GM19193 (cell line): ENCODE results near the gene GNAT1.

Experiments
- POLR2A ChIP-seq: IDR thresholded peaks from 4 replicates; pipeline ENCODE4 v1.6.1; 2011; ENCODE audit not compliant: insufficient read depth, insufficient read length; ENCODE audit errors: extremely low read depth

GNAT1 gene

GRCh38 chr3:50210510-50211367 is 19.3 kb downstream of the GNAT1 start:
- no peak for TF ChIP-seq POLR2A

GRCh38 chr3:50211930-50212329 is 20.5 kb downstream of the GNAT1 start:
- no peak for TF ChIP-seq POLR2A

- no peak for TF ChIP-seq POLR2A
Measured at GRCh38 chr3:50212502-50212901, 21.1 kb downstream of the GNAT1 start.

- no peak for TF ChIP-seq POLR2A
Measured at GRCh38 chr3:50212971-50213370, 21.6 kb downstream of the GNAT1 start.

DNA sequence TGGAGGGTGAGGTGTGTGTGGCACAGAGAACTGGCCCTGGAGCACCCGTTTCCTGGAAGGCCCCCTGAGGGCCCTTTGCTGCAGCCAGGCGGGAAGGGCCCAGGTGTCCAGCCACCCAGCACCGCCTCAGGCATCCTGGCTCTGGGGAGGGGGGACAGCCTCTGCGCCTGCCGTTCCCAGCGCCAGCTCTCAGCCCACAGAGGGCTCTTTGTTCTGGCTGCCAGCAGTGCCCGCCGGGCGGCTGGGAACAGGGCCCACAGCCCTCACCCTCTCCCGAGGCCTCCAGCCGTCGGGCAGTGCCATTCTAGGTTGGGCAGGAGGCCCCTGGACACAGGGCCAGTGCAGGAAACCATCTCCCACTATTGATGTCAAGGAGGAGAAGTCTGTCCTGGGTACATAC is 22.0 kb downstream of the GNAT1 start:
- no peak for TF ChIP-seq POLR2A

GRCh38 chr3:50214824-50215223 is 23.4 kb downstream of the GNAT1 start:
- no peak for TF ChIP-seq POLR2A

- no peak for TF ChIP-seq POLR2A
Measured at GRCh38 chr3:50215529-50215928, 24.1 kb downstream of the GNAT1 start.

GRCh38 chr3:50217681-50218080 is 26.3 kb downstream of the GNAT1 start:
- TF ChIP-seq POLR2A, result no peak

DNA sequence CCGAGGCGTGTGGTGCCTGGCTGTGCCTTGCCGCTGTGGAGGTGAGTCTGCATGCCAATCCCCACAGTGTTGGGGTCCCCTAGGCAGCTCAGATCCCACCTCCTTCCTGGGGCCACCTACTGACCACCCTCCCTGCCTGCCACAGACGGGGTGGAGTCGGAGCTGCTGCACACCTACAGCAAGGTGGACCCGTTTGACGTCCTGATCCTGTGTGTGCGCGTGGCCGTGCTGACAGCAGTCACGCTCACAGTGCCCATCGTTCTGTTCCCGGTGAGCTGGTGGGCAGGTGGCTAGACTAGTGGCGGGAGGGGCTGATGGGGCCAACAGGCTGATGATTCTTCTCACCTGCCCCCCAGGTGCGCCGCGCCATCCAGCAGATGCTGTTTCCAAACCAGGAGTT is 27.0 kb downstream of the GNAT1 start:
- no peak for TF ChIP-seq POLR2A

DNA sequence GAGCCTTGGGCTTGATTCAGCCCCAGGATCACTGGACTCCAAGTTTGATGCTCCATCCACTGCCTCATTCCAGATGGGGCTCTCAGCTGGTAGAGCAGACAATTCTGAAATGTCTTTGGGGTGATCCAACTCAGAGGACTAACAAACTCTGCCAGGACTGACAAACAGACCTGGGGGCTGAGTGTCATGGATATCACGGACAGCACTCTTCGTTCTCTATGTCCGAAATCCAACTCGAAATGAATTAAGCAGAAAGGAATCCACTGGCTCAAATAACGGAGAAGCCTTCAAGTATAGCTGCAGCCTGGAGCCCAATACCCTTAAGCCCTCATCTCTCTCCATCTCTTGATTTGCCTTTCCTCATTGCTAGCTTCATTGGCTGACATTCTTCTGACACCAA is 27.9 kb downstream of the GNAT1 start:
- TF ChIP-seq POLR2A, result no peak

GRCh38 chr3:50220109-50220508 is 28.7 kb downstream of the GNAT1 start:
- TF ChIP-seq POLR2A, result no peak

DNA sequence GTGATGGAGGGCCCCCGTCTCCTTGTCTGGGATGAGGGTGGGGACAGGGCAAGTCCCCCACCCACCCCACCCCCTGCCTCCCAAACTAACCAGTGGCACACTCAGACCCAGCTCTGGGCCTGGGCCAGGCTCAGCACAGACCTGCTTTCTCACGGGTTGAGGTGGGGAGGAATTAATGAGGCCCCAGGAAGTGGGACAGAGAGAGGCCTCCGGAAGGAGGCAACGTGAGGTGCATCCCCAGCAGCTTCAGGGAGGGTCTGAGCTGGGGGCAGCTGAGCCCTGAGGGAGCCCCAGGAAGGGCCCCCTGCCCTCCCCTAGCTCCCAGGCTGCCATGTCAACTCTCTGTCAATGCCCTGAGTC is 29.6 kb downstream of the GNAT1 start:
- no peak for TF ChIP-seq POLR2A

DNA sequence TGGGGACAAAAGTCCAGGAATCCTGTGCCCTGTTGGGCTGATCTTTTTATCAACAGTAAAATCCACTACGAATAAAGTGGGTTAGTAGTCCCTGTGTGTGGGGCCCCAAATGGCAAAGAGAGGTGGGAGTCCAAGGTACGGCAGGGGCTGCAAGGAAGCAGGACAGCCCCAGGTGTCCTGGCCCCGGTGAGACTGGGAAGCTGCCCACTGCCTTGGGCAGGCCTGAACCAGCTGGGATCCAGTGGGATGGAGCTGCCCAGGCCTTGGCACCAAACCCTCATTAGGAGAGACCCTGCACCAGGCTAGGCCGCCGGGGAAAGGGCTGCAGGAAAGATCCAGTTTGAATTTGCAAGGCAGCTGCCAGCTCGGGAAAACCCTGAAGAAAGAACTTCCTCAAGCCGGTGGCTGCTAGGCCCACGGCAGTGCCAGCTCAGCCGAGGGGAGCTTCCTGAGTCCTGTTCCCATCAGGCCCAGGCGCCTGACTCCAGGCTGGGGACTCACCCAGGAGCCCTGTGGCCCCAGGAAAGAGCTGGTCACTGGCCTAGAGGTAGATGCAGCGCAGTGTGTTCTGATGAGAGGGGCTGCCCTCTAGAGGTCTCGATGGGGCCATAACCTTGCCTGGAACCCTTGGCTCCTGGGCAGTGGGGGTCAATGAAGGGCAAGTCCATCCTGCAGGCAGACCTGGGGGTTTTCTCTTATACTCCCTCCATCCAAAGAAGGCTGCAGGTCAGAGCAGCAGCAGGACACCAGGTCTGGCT is 30.2 kb downstream of the GNAT1 start:
- no peak for TF ChIP-seq POLR2A

- TF ChIP-seq POLR2A, result no peak
Measured at GRCh38 chr3:50222169-50222528, 30.7 kb downstream of the GNAT1 start.

DNA sequence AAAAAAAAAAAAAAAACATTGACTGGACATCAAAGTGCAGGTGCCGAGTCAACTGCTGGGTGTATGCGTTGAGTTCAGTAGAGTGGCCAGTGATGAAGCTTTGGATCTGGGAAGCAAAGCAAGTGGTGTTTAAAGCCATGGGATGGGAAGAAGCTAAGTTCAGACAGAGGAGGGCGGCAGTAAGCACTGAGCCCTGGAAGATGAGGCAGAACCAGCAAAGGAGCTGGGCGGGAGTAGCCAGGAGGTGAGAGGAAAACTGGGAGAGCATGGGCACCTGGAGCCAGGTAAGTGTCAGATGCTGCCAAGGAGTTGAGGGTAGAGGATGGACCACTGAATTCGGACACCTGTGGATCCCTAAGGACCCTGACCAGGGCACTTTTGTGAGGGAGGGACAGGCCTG is 33.2 kb downstream of the GNAT1 start:
- no peak for TF ChIP-seq POLR2A

- TF ChIP-seq POLR2A, result no peak
Measured at GRCh38 chr3:50226888-50227389, 35.5 kb downstream of the GNAT1 start.
